Muscle of back (tissue), 13 donors: ENCODE results near the gene RFC1. TPM values are rescaled to one million over a fixed set of nuclear protein-coding genes. Genes with fewer than 3 reads are reported as not detected.
A peak's percentile ranks its signal among the peaks of the same experiment; 100 is the strongest.
"Not testable (repeated sequence)": the region's sequence is repeated elsewhere in the genome, so short reads cannot be mapped to it uniquely, and the experiment has no call there.

Experiments
- DNase-seq, 3 donors: peaks; one replicate each; pipeline versions ENCODE4 v3.0.0 to v3.0.0-alpha.2; 2013
- long read RNA-seq, 9 donors: transcript quantifications; one replicate each; lab custom pipeline, GENCODE V29; 2026
- polyA plus RNA-seq, 10 donors: library from polyadenylated mRNA; unstranded; fragments of 120-200 nt; gene quantifications; one replicate each; pipeline ENCODE4 v1.2.1, GENCODE V29; 2013; ENCODE audit not compliant: insufficient read length in 10 of 10

The RFC1 gene
- polyA plus RNA-seq = 10 to 100 TPM; 24.1 to 42.5 (median 34.4) TPM
- long read RNA-seq, donor 1, full-length matches to known transcripts = 1 of 17 reads
- long read RNA-seq, donor 1, partial matches to known transcripts = 16 of 17 reads
- long read RNA-seq, donor 1, other reads (novel, unspliced or antisense) = 0 of 17 reads
- long read RNA-seq, donor 2, full-length matches to known transcripts = 1 of 13 reads
- long read RNA-seq, donor 2, partial matches to known transcripts = 12 of 13 reads
- long read RNA-seq, donor 2, other reads (novel, unspliced or antisense) = 0 of 13 reads
- long read RNA-seq, donor 3 = 0 reads
- long read RNA-seq, donor 4, partial matches to known transcripts = 18 of 18 reads
- long read RNA-seq, donor 4, other reads (novel, unspliced or antisense) = 0 of 18 reads
- long read RNA-seq, donor 5, full-length matches to known transcripts = 6 of 6 reads
- long read RNA-seq, donor 5, partial matches to known transcripts = 0 of 6 reads
- long read RNA-seq, donor 5, other reads (novel, unspliced or antisense) = 0 of 6 reads
- long read RNA-seq, donor 6, full-length matches to known transcripts = 2 of 37 reads
- long read RNA-seq, donor 6, partial matches to known transcripts = 35 of 37 reads
- long read RNA-seq, donor 6, other reads (novel, unspliced or antisense) = 0 of 37 reads
- long read RNA-seq, donor 7, full-length matches to known transcripts = 1 of 22 reads
- long read RNA-seq, donor 7, partial matches to known transcripts = 21 of 22 reads
- long read RNA-seq, donor 7, other reads (novel, unspliced or antisense) = 0 of 22 reads
- long read RNA-seq, donor 8, full-length matches to known transcripts = 3 of 25 reads
- long read RNA-seq, donor 8, partial matches to known transcripts = 22 of 25 reads
- long read RNA-seq, donor 8, other reads (novel, unspliced or antisense) = 0 of 25 reads
- long read RNA-seq, donor 9 = 0 reads

- peak; percentile 91 to 97 (median 96) for DNase-seq
Measured at GRCh38 chr4:39365830-39366771, at the start of gene RFC1. Gene RFC1, minus strand, starts transcription at chr4:39366362. Its CDS starts 121 bp downstream, at chr4:39366241.

- no peak for DNase-seq
Measured at GRCh38 chr4:39415678-39416283, 49.6 kb upstream of the RFC1 start.

DNA sequence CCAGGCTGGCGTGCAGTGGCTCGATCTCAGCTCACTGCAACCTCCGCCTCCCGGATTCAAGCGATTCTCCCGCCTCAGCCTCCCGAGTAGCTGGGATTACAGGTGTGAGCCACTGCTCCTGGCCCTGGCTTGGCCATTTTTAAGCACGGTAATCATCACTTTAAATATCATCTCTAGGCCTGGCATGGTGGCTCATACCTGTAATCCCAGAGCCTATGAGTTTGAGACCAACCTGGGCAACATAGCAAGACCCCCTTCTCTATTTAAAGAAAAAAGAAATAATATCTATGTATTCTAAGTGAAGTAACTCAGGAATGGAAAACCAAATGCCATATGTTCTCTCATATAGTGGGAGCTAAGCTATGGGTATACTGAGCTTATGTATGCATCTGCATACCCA, 45.4 kb upstream of the RFC1 start:
- not testable (repeated sequence) for DNase-seq

DNA sequence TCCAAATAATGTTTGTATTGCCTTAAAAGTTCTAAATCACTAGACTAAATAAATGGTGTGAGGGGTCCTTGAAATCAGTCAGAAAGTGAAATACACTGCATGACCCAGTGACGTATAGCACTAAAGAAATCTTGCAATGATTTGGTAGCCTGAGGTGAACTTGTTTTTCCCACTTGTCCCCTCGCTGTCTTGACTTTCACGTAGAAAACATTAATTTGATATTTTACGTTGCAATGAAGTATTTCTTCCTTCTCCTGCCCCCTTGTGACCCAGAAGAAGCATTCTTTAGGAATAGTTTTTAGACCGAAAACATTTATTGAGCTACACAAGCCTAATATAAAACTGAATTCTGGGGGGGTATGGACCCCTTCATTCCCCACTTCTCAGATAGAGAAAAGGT, 44.3 kb upstream of the RFC1 start:
- DNase-seq = peak in 1 of 3 donors; percentile 22

DNA sequence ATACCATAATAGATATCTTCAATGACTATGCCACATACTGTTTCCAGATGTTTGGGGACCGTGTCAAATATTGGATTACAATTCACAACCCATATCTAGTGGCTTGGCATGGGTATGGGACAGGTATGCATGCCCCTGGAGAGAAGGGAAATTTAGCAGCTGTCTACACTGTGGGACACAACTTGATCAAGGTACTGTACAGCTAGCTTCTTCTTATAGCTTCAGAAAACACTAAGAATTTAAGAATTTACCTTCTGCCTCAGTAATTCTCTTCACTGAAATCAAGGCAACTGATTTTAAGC, 41.4 kb upstream of the RFC1 start:
- no peak for DNase-seq

DNA sequence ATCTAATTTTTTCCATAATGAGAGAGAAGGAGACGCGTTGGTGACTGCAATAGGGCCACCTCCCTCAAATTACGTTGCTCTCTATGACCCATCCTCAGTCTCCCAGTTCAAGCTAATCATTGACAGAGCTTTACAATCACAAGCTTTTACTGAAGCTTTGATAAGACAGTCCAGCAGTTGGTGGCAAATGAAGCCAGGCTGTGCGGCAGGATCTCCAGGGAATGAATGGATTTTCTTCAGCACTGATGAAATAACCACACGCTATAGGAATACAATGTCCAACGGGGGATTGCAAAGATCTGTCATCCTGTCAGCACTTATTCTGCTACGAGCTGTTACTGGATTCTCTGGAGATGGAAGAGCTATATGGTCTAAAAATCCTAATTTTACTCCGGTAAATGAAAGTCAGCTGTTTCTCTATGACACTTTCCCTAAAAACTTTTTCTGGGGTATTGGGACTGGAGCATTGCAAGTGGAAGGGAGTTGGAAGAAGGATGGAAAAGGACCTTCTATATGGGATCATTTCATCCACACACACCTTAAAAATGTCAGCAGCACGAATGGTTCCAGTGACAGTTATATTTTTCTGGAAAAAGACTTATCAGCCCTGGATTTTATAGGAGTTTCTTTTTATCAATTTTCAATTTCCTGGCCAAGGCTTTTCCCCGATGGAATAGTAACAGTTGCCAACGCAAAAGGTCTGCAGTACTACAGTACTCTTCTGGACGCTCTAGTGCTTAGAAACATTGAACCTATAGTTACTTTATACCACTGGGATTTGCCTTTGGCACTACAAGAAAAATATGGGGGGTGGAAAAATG, 40.8 kb upstream of the RFC1 start, which contains the start of gene KLB:
Gene KLB (plus strand): TSS at position 168 of the 821 bp plus-strand sequence. CDS start 20 bp downstream, at position 188.
- peak; percentile 21 to 34 (median 24) for DNase-seq

DNA sequence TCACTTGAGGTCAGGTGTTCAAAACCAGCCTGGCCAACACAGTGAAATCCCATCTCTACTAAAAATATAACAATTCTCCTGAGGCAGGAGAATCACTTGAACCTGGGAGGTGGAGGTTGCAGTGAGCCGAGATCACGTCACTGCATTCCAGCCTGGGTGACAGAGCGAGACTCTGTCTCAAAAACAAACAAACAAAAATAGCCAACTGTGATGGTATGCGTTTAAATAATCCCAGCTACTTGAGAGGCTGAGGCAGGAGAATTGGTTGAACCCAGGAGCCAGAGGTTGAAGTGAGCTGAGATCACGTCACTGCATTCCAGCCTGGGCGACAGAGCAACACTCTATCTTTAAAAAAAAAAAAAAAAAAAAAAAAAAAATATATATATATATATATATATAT, 35.5 kb upstream of the RFC1 start:
- DNase-seq = not testable (repeated sequence)

GRCh38 chr4:39394706-39395105, 28.5 kb upstream of the RFC1 start:
- DNase-seq = no peak

- no peak for DNase-seq
Measured at GRCh38 chr4:39390603-39391002, 24.4 kb upstream of the RFC1 start.

DNA sequence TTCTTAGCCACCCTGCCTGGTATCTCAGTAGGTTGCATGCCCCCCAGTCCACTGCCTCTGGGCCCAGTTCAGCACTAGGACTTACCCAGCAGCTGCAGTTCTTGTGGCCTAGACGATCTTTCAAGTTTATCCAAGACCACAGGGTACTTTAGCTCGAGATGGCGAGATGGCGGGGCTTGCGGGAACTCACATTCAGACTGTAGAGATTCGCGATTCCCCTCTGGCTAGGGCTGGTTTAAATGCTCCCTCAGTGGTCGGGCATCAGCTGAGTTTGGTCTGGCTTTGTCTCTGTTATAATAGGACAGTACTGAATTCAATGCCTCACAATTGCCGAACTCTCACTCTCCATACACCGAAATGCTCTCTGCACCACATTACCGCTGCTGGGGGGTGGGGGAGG, 18.4 kb upstream of the RFC1 start:
- DNase-seq = no peak

DNA sequence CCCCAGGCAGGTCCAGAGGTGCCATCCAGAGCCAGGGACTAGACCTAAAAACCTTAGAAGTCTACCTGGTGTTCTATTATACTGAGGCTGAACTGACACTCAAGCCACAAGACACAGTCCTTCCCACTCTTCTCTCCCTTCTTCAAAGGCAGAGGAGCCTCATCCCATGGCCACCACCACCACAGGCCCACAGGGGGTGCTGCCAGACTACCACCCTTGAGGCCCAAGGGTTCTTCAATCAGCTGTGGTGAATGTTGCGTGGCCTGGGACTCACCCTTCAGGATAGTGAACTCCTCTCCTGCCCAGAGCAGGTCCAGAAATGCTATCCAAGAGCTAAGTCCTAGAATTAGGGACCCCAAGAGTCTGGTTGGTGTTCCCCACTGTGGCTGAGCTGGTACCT, 17.5 kb upstream of the RFC1 start:
- no peak for DNase-seq

DNA sequence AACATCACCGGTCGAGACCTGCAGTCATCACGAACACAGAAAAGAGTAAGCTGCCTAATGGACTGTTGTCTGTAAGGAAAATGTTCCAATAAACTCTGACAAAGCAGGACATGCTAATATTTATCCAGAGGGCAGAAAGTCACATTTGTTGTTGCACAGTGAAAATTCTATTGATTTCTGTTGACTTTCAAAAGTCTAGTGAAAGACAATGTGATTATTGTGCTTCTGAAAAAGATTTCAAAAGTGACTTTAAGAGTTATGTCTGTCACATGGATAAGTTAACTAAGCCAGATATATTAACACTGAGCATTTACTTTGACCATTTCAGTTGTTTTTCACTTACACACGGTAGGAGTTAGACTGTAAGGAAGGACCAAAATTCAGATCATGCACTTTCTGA, 9.3 kb upstream of the RFC1 start:
- DNase-seq = no peak

DNA sequence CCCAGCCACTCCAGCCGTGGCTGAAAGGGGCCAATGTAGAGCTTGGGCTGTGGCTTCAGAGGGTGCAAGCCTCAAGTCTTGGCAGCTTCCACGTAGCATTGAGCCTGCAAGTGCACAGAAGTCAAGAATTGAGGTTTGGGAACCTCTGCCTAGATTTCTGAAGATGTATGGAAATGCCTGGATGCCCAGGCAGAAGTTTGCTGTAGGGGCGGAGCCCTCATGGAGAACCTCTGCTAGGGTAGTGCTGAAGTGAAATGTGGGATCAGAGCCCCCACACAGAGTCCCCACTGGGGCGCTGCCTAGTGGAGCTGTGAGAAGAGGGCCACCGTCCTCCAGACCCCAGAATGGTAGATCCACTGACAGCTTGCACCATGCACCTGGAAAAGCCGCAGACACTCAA, 5.0 kb upstream of the RFC1 start:
- not testable (repeated sequence) for DNase-seq

DNA sequence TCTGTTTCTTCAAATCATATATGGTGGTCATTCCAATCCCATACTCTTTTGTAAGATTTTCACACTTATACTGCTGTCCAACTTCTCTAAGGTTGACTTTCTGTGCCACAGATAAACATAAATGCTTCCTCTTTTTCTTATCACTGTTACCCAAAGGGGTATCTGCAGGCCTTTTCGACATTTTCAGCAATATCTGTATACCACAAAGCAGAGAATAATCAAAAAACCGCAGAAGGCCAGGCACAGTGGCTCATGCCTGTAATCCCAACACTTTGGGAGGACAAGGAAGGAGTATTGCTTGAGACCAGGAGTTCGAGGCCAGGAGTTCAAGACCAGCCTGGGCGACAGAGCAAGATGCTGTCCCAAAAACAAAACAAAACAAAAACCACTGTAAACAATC, 3.1 kb upstream of the RFC1 start:
- DNase-seq = no peak

- DNase-seq = no peak
Measured at GRCh38 chr4:39367166-39367565, 1.0 kb upstream of the RFC1 start.

- no peak for DNase-seq
Measured at GRCh38 chr4:39365360-39365759, 802 bp downstream of the RFC1 start.

DNA sequence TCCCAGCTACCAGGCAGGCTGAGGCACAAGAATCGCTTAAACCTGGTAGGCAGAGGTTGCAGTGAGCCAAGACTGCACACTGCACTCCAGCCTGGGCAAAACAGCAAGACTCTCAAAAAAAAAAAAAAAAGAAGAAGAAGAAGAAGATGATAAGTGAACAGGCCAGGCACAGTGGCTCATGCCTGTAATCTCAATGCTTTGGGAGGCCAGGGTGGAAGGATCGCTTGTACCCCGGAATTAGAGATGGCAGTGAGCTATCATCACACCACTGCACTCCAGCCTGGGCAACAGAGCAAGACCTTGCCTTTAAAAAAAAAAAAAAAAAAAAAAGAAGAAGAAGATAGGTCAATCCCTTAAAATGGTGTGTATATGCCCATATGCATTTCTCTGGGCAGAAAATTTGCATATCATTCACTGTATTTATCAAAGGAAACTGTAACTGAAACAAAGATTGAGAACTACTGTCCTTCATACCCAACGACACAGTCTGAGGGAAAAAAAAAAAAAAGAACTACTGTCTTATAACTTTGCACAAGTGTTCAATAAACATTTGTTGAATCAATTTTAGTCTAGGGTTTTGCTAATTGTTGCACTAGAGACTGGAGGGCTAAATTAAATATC, 2.3 kb downstream of the RFC1 start:
- no peak for DNase-seq

GRCh38 chr4:39362827-39363226, 3.3 kb downstream of the RFC1 start:
- DNase-seq = no peak

DNA sequence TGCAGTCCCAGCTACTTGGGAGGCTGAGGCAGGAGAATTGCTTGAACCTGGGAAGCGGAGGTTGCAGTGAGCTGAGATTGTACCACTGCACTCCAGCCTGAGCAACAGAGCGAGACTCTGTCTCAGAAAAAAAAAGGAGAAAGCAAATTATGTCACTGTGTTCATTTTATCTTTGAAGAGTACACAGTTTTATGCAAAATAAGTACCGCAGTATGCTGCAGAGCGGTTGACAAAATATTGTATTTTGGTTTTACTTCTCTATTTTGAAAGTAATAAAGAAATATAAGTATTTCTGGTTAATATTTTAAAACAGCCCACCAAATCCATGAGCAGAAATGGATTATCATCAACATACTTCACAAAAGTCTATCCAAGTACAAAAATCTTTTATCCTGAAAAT, 5.6 kb downstream of the RFC1 start:
- not testable (repeated sequence) for DNase-seq

DNA sequence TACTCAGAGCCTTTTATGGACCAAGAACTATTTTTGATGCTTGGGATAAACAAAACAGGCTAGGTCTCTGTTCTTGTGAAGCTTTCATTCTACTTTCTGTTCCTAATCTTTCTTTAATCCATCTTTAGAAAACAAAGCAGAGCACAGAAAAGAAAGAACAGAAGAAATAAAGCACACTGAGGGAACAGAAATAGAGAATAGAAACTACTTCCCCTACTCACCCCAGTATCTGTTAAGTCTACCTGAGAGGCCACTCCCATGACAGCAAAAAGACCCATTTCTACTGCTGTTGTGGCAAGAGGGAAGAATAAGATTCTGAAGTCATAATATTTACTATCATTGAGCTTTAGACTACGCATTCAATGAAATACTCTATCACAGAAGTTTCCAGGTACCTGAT, 9.2 kb downstream of the RFC1 start:
- no peak for DNase-seq
